Skin of body (tissue), 2 donors: Measurements from ENCODE around the gene SH3RF3. TPM values are rescaled to one million over a fixed set of nuclear protein-coding genes. Genes with fewer than 3 reads are reported as not detected.

Source experiments
- DNase-seq: peaks from one replicate; lab custom pipeline; 2025; lab: John Stamatoyannopoulos, UW
- total RNA-seq: library from RNA; depleted of rRNA; stranded (reverse); fragments of >200 nt; gene quantifications from one replicate; pipeline ENCODE4 v1.2.3, GENCODE V29; 2014

SH3RF3 gene
- total RNA-seq, 1 donor from 2014 or later, result 3.8 TPM

- no peak for DNase-seq
These were observed 256.5 kb downstream of the SH3RF3 start for GRCh38 chr2:109385506-109385905.

- no peak for DNase-seq
These were observed 257.1 kb downstream of the SH3RF3 start for GRCh38 chr2:109386004-109386695.

- DNase-seq, result no peak
These were observed 258.3 kb downstream of the SH3RF3 start for GRCh38 chr2:109387221-109387735.

GRCh38 chr2:109387778-109388469 lies 258.9 kb downstream of the SH3RF3 start:
- DNase-seq, result no peak

- no peak for DNase-seq
These were observed 262.2 kb downstream of the SH3RF3 start for GRCh38 chr2:109391243-109391642.

GRCh38 chr2:109392140-109392539 lies 263.1 kb downstream of the SH3RF3 start:
- DNase-seq, result no peak

GRCh38 chr2:109392816-109393661 lies 264.0 kb downstream of the SH3RF3 start:
- no peak for DNase-seq

- DNase-seq, result no peak
These were observed 264.6 kb downstream of the SH3RF3 start for GRCh38 chr2:109393662-109393972.

GRCh38 chr2:109395494-109396201 lies 266.6 kb downstream of the SH3RF3 start:
- DNase-seq, result no peak

- peak; percentile 54 for DNase-seq
These were observed 267.5 kb downstream of the SH3RF3 start for GRCh38 chr2:109396202-109397180.

- DNase-seq, result no peak
These were observed 268.9 kb downstream of the SH3RF3 start for GRCh38 chr2:109397893-109398292.

GRCh38 chr2:109398366-109399015 lies 269.5 kb downstream of the SH3RF3 start:
- DNase-seq, result no peak

GRCh38 chr2:109399066-109399465 lies 270.1 kb downstream of the SH3RF3 start:
- DNase-seq, result peak; percentile 35

- no peak for DNase-seq
These were observed 271.1 kb downstream of the SH3RF3 start for GRCh38 chr2:109400102-109400501.

GRCh38 chr2:109401370-109401769 lies 272.4 kb downstream of the SH3RF3 start:
- no peak for DNase-seq

GRCh38 chr2:109402180-109402579 lies 273.2 kb downstream of the SH3RF3 start:
- DNase-seq, result no peak

GRCh38 chr2:109402980-109403840 lies 274.2 kb downstream of the SH3RF3 start:
- no peak for DNase-seq

GRCh38 chr2:109403841-109404201 lies 274.8 kb downstream of the SH3RF3 start:
- no peak for DNase-seq

- DNase-seq, result no peak
These were observed 275.7 kb downstream of the SH3RF3 start for GRCh38 chr2:109404681-109405080.
